ENCODE measurements around the gene FBXO24.
"Not testable (repeated sequence)": the region's sequence is repeated elsewhere in the genome, so short reads cannot be mapped to it uniquely, and the experiment has no call there.

- TF ChIP-seq CTCF, POLR2A (IDR thresholded peaks at IDR 0.05): not testable (repeated sequence)
Measured at GRCh38 chr7:100548446-100548845, 37.7 kb upstream of the FBXO24 start.

Measured in lower leg skin (tissue), 3 donors.